ENCODE results near the gene MMP15. TPM values are rescaled to one million over a fixed set of nuclear protein-coding genes. Genes with fewer than 3 reads are reported as not detected.

Gene MMP15
- polyA plus RNA-seq, 1 of the 3 experiments (the other 2 are of a cell fraction) = 3.1 TPM

GRCh38 chr16:58032710-58033293 lies 7.2 kb downstream of the MMP15 start:
- Histone ChIP-seq H3F3A (replicated peaks; ENCODE audit: insufficient read depth) (no peaks in the 10 kb centered on the region), H3K4me3 (ENCODE audit: low read depth in 2 of 2, low read length in 1 of 2) (no peak overlapping the region; a peak in 1 of 4 replicates), H4K20me1 (ENCODE audit: insufficient read depth) (no peaks in the 10 kb centered on the region), H3K9me3 (no peaks in the 10 kb centered on the region), H2AFZ (ENCODE audit: low read depth) (no peak overlapping the region), H3K79me2 (ENCODE audit: insufficient read depth) (no peaks in the 10 kb centered on the region), H3K4me2 (no peak overlapping the region), H3K36me3 (replicated peaks in 1 of 2; ENCODE audit: control insufficient read depth in 1 of 2, insufficient read depth in 2 of 2, low read length in 1 of 2) (no peaks in the 10 kb centered on the region), H3K4me1 (ENCODE audit: control insufficient read depth in 1 of 2, insufficient read depth in 2 of 2, low read depth in 1 of 2, low read length in 1 of 2) (peaks cover 0 to 68% of the 10 kb centered on the region in 2 experiments; a peak in 1 of 4 replicates), H3K27ac (ENCODE audit: low read depth in 2 of 2, low read length in 1 of 2) (peak overlapping the region in 1 of 2 experiments; percentile 96; a peak in 2 of 4 replicates), H3K9me2 (no peaks in the 10 kb centered on the region), H3K27me3 (ENCODE audit: insufficient read depth) (no peaks in the 10 kb centered on the region), H3K9ac (no peak overlapping the region)
- DNase-seq = peak; percentile 94
- peak; percentile 72 for TF ChIP-seq CHD2 (IDR thresholded peaks at IDR 0.05; ENCODE audit: low read length, partially characterized antibody)
- TF ChIP-seq, protein P1, sequence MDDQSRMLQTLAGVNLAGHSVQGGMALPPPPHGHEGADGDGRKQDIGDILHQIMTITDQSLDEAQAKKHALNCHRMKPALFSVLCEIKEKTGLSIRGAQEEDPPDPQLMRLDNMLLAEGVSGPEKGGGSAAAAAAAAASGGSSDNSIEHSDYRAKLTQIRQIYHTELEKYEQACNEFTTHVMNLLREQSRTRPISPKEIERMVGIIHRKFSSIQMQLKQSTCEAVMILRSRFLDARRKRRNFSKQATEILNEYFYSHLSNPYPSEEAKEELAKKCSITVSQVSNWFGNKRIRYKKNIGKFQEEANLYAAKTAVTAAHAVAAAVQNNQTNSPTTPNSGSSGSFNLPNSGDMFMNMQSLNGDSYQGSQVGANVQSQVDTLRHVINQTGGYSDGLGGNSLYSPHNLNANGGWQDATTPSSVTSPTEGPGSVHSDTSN (IDR thresholded peaks at IDR 0.05) = peak; percentile 27; the same call in 1 of the 2 replicates
- peak; percentile 3; the same call in 1 of the 2 replicates for TF ChIP-seq RAD21 (IDR thresholded peaks at IDR 0.05; ENCODE audit: low read length)
- TF ChIP-seq SMC3 (IDR thresholded peaks at IDR 0.05; ENCODE audit: low read depth, low read length) = no peak
- TF ChIP-seq ELF1 (IDR thresholded peaks at IDR 0.05) = no peak
- 0 out of 2 replicates have a peak, but pooled peaks have one; percentile 11 for TF ChIP-seq POLR2AphosphoS5 (IDR thresholded peaks at IDR 0.05; ENCODE audit: low read depth, low read length)
- TF ChIP-seq, protein P2, sequence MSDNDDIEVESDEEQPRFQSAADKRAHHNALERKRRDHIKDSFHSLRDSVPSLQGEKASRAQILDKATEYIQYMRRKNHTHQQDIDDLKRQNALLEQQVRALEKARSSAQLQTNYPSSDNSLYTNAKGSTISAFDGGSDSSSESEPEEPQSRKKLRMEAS (IDR thresholded peaks at IDR 0.05; ENCODE audit: low read depth) = no peak
- no peak for TF ChIP-seq IRF3 (IDR thresholded peaks at IDR 0.05; ENCODE audit: low read depth, low read length)
- TF ChIP-seq GABPA (IDR thresholded peaks at IDR 0.05; ENCODE audit: low read depth) = no peak
- TF ChIP-seq FOSL2 (IDR thresholded peaks at IDR 0.05; ENCODE audit: borderline replicate concordance, low read depth) = no peak
- peak; percentile 47 for TF ChIP-seq TCF12 (IDR thresholded peaks at IDR 0.05)
- TF ChIP-seq GATA2 (CRISPR knock-in tag; IDR thresholded peaks at IDR 0.05) = peak; percentile 87
- TF ChIP-seq MEF2A (IDR thresholded peaks at IDR 0.05; ENCODE audit: borderline replicate concordance, low read depth) = no peak
- TF ChIP-seq USF2 (IDR thresholded peaks at IDR 0.05; ENCODE audit: borderline replicate concordance, low read depth, low read length) = no peak
- peak in 1 of 2 experiments; percentile 86; a peak in 2 of 4 replicates for TF ChIP-seq EP300 (IDR thresholded peaks at IDR 0.05; ENCODE audit: borderline replicate concordance in 1 of 2, low read depth in 1 of 2, low read length in 1 of 2)
- no peak for TF ChIP-seq NFIC (IDR thresholded peaks at IDR 0.05; ENCODE audit: borderline replicate concordance)
- no peak for TF ChIP-seq EZH2phosphoT487 (IDR thresholded peaks at IDR 0.05; ENCODE audit: borderline replicate concordance, low read depth)
- TF ChIP-seq USF1 (IDR thresholded peaks at IDR 0.05; ENCODE audit: borderline replicate concordance, low read depth) = no peak
- TF ChIP-seq RCOR1 (IDR thresholded peaks at IDR 0.05; ENCODE audit: low read length) = peak; percentile 80
- 0 out of 2 replicates have a peak, but pooled peaks have one; percentile 32 for TF ChIP-seq MXI1 (IDR thresholded peaks at IDR 0.05; ENCODE audit: low read depth, low read length)
- TF ChIP-seq FOXJ3 (CRISPR knock-in tag; IDR thresholded peaks at IDR 0.05) = peak; percentile 88; the same call in 1 of the 2 replicates
- ChIA-PET CTCF (interaction anchor here (0.5 to 6.1 kb wide), 27 partner anchors 9 to 220 kb away, joined by 3 to 72 read pairs (median 5); partner anchors contain the start of genes CFAP20, USB1 and ZNF319), POLR2A (interaction anchor here (0.8 to 2.3 kb wide), 5 partner anchors 10 to 548 kb away, joined by 3 to 16 read pairs (median 9); partner anchors contain the start of gene CFAP20)
- WGBS (ENCODE audit: low lambda C conversion rate) = 21% methylated on average over 6 of the region's 15 CpGs
